Neural crest cell (in vitro differentiated cells): Measurements from ENCODE around the gene APLNR. TPM values are rescaled to one million over a fixed set of nuclear protein-coding genes. Genes with fewer than 3 reads are reported as not detected.

ENCODE experiments used
- DNase-seq: peaks from one replicate; pipeline ENCODE4 v3.0.0; 2021; ENCODE audit warnings: low read depth, mixed read lengths, low spot score
- H3K27ac Mint-ChIP-seq: one replicate; pipeline ENCODE4 v1.8.0; 2021; ENCODE audit warnings: mild to moderate bottlenecking, mixed read lengths; ENCODE audit not compliant: unreplicated experiment
- H3K27me3 Mint-ChIP-seq: 2 replicates; pipeline ENCODE4 v1.8.0; 2021; ENCODE audit warnings: low read depth, mild to moderate bottlenecking, mixed read lengths
- H3K36me3 Mint-ChIP-seq: 2 replicates; pipeline ENCODE4 v1.8.0; 2021; ENCODE audit warnings: low read depth, mild to moderate bottlenecking, mixed read lengths
- H3K4me1 Mint-ChIP-seq: 2 replicates; pipeline ENCODE4 v1.8.0; 2021; ENCODE audit warnings: mixed read lengths
- H3K4me3 Mint-ChIP-seq: one replicate; pipeline ENCODE4 v1.8.0; 2021; ENCODE audit warnings: mild to moderate bottlenecking, mixed read lengths
- H3K9me3 Mint-ChIP-seq: 2 replicates; pipeline ENCODE4 v1.8.0; 2021; ENCODE audit warnings: mixed read lengths
- total RNA-seq: library from RNA; stranded (reverse); gene quantifications from 2 replicates; pipeline ENCODE4 v1.2.1, GENCODE V29; 2021
- TF ChIP-seq, protein P1 (sequence below): fragments of 200-600 bp; sonication (generic); conservative IDR thresholded peaks from 2 replicates; pipeline ENCODE4 v1.5.0; 2021; ENCODE audit warnings: antibody characterized with exemption, mild to moderate bottlenecking

Gene APLNR
- total RNA-seq, 1 donor from 2014 or later: 3.9 TPM

DNA sequence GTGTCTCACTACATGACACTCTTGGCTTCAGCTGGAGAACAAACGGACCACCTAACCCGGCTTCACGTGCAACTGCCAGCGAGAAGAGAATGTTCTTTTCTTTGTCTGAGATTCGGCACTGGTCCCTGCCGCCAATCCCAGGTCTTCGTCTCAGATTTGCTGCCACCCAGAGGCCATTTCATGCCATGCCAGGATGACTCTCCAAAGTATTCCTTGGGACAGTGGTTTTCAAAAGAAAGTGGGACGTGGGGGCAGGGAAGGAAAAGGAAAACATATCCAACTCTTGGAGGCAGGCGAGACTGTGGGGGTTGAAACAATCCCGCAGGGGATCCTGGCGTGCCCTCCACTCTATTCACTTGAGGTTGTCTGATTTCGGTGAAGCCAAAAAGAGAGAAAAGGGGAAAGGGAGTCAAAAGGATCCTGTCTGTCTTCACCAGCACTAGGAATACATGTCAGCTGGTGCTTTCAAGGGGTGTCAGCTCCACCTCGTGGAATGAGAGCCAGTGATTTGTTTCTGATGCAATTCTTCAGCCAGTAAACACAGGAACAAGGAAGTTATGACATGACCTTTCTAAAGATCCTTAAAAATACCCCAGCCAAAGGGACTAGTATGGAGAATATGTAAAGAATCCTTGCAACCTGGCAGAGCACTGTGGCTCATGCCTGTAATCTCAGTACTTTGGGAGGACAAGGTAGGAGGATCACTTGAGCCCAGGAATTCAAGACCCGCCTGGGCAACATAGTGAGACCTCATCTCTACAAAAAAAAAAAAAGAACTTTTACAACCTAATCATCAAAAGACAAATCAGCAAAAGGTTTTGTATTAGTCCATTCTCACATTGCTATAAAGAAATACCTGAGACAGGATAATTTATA lies 41.0 kb upstream of the APLNR start:
- Mint-ChIP-seq H3K36me3 (no peaks in the 10 kb centered on the region), H3K4me3 (no peak overlapping the region), H3K4me1 (peaks cover 8% of the 10 kb centered on the region), H3K27me3 (no peaks in the 10 kb centered on the region), H3K9me3 (peaks cover 3% of the 10 kb centered on the region), H3K27ac (peak overlapping the region; percentile 59)
- peak; percentile 77 for DNase-seq
- TF ChIP-seq, protein P1, sequence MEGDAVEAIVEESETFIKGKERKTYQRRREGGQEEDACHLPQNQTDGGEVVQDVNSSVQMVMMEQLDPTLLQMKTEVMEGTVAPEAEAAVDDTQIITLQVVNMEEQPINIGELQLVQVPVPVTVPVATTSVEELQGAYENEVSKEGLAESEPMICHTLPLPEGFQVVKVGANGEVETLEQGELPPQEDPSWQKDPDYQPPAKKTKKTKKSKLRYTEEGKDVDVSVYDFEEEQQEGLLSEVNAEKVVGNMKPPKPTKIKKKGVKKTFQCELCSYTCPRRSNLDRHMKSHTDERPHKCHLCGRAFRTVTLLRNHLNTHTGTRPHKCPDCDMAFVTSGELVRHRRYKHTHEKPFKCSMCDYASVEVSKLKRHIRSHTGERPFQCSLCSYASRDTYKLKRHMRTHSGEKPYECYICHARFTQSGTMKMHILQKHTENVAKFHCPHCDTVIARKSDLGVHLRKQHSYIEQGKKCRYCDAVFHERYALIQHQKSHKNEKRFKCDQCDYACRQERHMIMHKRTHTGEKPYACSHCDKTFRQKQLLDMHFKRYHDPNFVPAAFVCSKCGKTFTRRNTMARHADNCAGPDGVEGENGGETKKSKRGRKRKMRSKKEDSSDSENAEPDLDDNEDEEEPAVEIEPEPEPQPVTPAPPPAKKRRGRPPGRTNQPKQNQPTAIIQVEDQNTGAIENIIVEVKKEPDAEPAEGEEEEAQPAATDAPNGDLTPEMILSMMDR: peak; percentile 82

- Mint-ChIP-seq H3K4me1 (peaks cover 8% of the 10 kb centered on the region), H3K4me3 (no peak overlapping the region), H3K36me3 (no peaks in the 10 kb centered on the region), H3K9me3 (peaks cover 3% of the 10 kb centered on the region), H3K27me3 (no peaks in the 10 kb centered on the region), H3K27ac (peak overlapping the region; percentile 59)
- TF ChIP-seq, protein P1: no peak
- DNase-seq: no peak
Observed at GRCh38 chr11:57276971-57277675, 40.1 kb upstream of the APLNR start.

- no peak overlapping the region for H3K27ac Mint-ChIP-seq
- H3K4me3 Mint-ChIP-seq: no peak overlapping the region
- no peaks in the 10 kb centered on the region for H3K27me3 Mint-ChIP-seq
- TF ChIP-seq, protein P1: no peak
- no peaks in the 10 kb centered on the region for H3K36me3 Mint-ChIP-seq
- H3K4me1 Mint-ChIP-seq: peaks cover 8% of the 10 kb centered on the region
- H3K9me3 Mint-ChIP-seq: peaks cover 3% of the 10 kb centered on the region
- DNase-seq: no peak
Observed at GRCh38 chr11:57276169-57276970, 39.3 kb upstream of the APLNR start.

DNA sequence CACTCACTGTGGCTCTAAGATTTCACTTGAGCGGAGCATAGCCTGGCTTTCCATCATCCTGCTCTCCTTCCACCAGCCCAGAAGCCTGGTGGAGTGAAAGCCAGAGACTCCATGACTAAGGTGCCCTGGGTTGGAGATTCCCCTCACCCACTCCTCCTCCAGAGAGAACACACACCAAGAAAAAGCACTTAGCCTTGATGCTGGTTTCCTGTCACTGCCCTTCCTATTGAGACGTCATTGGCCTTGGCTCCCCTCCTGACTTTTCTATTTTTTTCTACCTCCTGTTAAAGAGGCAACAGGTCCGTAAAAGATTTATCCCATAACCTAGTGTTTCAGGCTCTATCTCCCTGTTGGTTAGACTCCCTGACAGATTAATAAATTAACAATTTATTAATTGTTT lies 38.5 kb upstream of the APLNR start:
- Mint-ChIP-seq H3K9me3 (peaks cover 3% of the 10 kb centered on the region), H3K27ac (no peak overlapping the region), H3K4me1 (peaks cover 8% of the 10 kb centered on the region), H3K4me3 (no peak overlapping the region), H3K36me3 (no peaks in the 10 kb centered on the region), H3K27me3 (no peaks in the 10 kb centered on the region)
- no peak for DNase-seq
- TF ChIP-seq, protein P1: no peak

DNA sequence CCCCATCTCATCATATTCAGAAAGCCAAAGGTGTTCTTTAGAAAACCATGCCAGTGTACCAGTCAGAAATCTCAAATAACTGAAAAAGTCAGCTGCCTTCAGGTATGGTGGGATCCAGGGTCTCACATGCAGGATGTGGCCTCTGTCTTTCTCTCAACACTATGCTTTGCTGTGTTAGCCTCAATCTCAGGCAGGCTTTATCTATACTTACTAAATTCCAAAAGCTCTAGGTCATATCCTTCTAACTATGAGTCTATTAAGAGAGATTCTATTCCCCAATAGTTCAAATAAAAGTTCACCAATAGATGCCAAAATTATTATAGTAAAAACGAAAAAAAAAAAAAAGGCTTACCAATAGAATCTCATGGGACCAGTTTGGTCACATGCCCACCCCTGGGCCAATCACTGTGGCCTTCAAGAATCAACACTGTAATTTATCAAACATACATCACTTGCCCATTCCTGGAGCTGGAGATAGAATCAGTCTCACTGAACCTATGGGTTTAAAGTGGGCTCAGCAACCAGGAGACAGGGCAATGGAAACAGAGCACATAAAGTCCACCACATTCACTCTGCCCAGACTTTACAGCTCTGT lies 38.0 kb upstream of the APLNR start:
- Mint-ChIP-seq H3K27me3 (no peaks in the 10 kb centered on the region), H3K4me3 (no peak overlapping the region), H3K9me3 (peaks cover 3% of the 10 kb centered on the region), H3K36me3 (no peaks in the 10 kb centered on the region), H3K4me1 (peaks cover 8% of the 10 kb centered on the region), H3K27ac (no peak overlapping the region)
- TF ChIP-seq, protein P1: no peak
- no peak for DNase-seq
